SU-DHL-6 (cell line): Measurements from ENCODE around the gene CDK19.

Source experiments
- H2AFZ ChIP-seq: fragments of 200-600 bp; sonication (generic); 2 replicates; pipeline ENCODE4 v1.6.1; 2014; ENCODE audit warnings: low read depth, mild to moderate bottlenecking, moderate library complexity, mixed read lengths, antibody characterized with exemption, low read length; ENCODE audit not compliant: severe bottlenecking
- H3F3A ChIP-seq: fragments of 200-600 bp; shearing (Covaris generic); 2 replicates; pipeline ENCODE4 v1.6.0; 2016; ENCODE audit warnings: antibody characterized with exemption, mild to moderate bottlenecking; ENCODE audit not compliant: insufficient read depth
- H3K27ac ChIP-seq: fragments of 200-600 bp; sonication (generic); 2 replicates; pipeline ENCODE4 v1.5.1; 2016; ENCODE audit warnings: low read depth, mild to moderate bottlenecking, low read length, moderate library complexity, mixed read lengths
- H3K27me3 ChIP-seq: fragments of 200-600 bp; sonication (generic), shearing (Covaris generic); 2 replicates; pipeline ENCODE4 v1.6.0; 2014; ENCODE audit warnings: mild to moderate bottlenecking, low read length
- H3K36me3 ChIP-seq: fragments of 200-600 bp; sonication (generic); 2 replicates; pipeline ENCODE4 v1.6.1; 2014; ENCODE audit warnings: mild to moderate bottlenecking, low read length, mixed read lengths
- H3K4me2 ChIP-seq: fragments of 300-600, 200-600 bp; shearing (Covaris generic), sonication (generic); 2 replicates; pipeline ENCODE4 v1.6.0; 2014; ENCODE audit warnings: low read length, low read depth, mild to moderate bottlenecking; ENCODE audit not compliant: poor library complexity, severe bottlenecking
- H3K4me3 ChIP-seq: fragments of 200-600 bp; sonication (generic); 2 replicates; pipeline ENCODE4 v1.5.1; 2014; ENCODE audit warnings: antibody characterized with exemption, low read length, mild to moderate bottlenecking, mixed read lengths; ENCODE audit not compliant: insufficient read depth, poor library complexity, severe bottlenecking
- H3K79me2 ChIP-seq: fragments of 200-600 bp; sonication (generic); 2 replicates; pipeline ENCODE4 v1.6.1; 2014; ENCODE audit warnings: mild to moderate bottlenecking, low read length, moderate library complexity; ENCODE audit not compliant: insufficient read depth
- H3K9ac ChIP-seq: fragments of 200-600 bp; sonication (generic); 2 replicates; pipeline ENCODE4 v1.7.0; 2014; ENCODE audit warnings: mild to moderate bottlenecking, low read length
- H3K9me2 ChIP-seq: fragments of 200-600 bp; sonication (generic); replicated peaks from 2 replicates; pipeline ENCODE4 v1.6.1; 2014; ENCODE audit warnings: low read length; ENCODE audit not compliant: insufficient read depth
- H3K9me3 ChIP-seq: fragments of 200-600 bp; sonication (generic); 2 replicates; pipeline ENCODE4 v1.6.1; 2014; ENCODE audit warnings: low read length, mixed read lengths; ENCODE audit not compliant: insufficient read depth
- H4K20me1 ChIP-seq: fragments of 200-600 bp; sonication (generic); 2 replicates; pipeline ENCODE4 v1.6.1; 2014; ENCODE audit warnings: low read depth, mild to moderate bottlenecking, antibody characterized with exemption, low read length, moderate library complexity, mixed read lengths
- CTCF ChIP-seq: fragments of 200-600 bp; sonication (generic); IDR thresholded peaks from one replicate; pipeline ENCODE4 v1.5.1; 2017; ENCODE audit warnings: antibody characterized with exemption, mild to moderate bottlenecking, low read length, moderate library complexity; ENCODE audit not compliant: insufficient read depth, poor library complexity, severe bottlenecking
- EZH2phosphoT487 ChIP-seq: fragments of 200-600 bp; sonication (generic), shearing (Covaris generic); conservative IDR thresholded peaks from 2 replicates; pipeline ENCODE4 v1.6.1; 2018; ENCODE audit warnings: mild to moderate bottlenecking, antibody characterized with exemption, low read length, moderate library complexity, mixed read lengths

CDK19 gene

GRCh38 chr6:110658631-110659211 is 156.5 kb downstream of the CDK19 start:
- H3K9me2 ChIP-seq: no peaks in the 10 kb centered on the region
- no peak overlapping the region for H3K4me2 ChIP-seq
- H3K79me2 ChIP-seq: no peaks in the 10 kb centered on the region
- H2AFZ ChIP-seq: no peak overlapping the region
- H3K9ac ChIP-seq: no peak overlapping the region
- H3F3A ChIP-seq: no peaks in the 10 kb centered on the region
- no peak overlapping the region for H3K27ac ChIP-seq
- no peaks in the 10 kb centered on the region for H4K20me1 ChIP-seq
- H3K36me3 ChIP-seq: peaks cover 15% of the 10 kb centered on the region; the same call in 1 of the 2 replicates
- TF ChIP-seq CTCF (no peak), EZH2phosphoT487 (no peak)
- H3K27me3 ChIP-seq: no peaks in the 10 kb centered on the region
- H3K9me3 ChIP-seq: peaks cover 16% of the 10 kb centered on the region; the same call in 1 of the 2 replicates
- H3K4me3 ChIP-seq: no peak overlapping the region

- Histone ChIP-seq H3K9me3 (peaks cover 15% of the 10 kb centered on the region; the same call in 1 of the 2 replicates), H3K27ac (no peak overlapping the region), H3K4me2 (no peak overlapping the region), H3F3A (no peaks in the 10 kb centered on the region), H3K9me2 (no peaks in the 10 kb centered on the region), H3K36me3 (peaks cover 12% of the 10 kb centered on the region; the same call in 1 of the 2 replicates), H4K20me1 (no peaks in the 10 kb centered on the region; the same call in 1 of the 2 replicates), H3K27me3 (no peaks in the 10 kb centered on the region), H2AFZ (no peak overlapping the region), H3K9ac (no peak overlapping the region), H3K79me2 (no peaks in the 10 kb centered on the region), H3K4me3 (no peak overlapping the region)
- TF ChIP-seq CTCF (no peak), EZH2phosphoT487 (no peak)
These were observed 158.8 kb downstream of the CDK19 start for GRCh38 chr6:110656492-110656891.

GRCh38 chr6:110655821-110656220 is 159.4 kb downstream of the CDK19 start:
- Histone ChIP-seq H3K4me3 (no peak overlapping the region), H4K20me1 (no peaks in the 10 kb centered on the region; the same call in 1 of the 2 replicates), H3K27ac (no peak overlapping the region), H2AFZ (no peak overlapping the region), H3K9me3 (peaks cover 8% of the 10 kb centered on the region; the same call in 1 of the 2 replicates), H3K27me3 (no peaks in the 10 kb centered on the region), H3K36me3 (peaks cover 6% of the 10 kb centered on the region; the same call in 1 of the 2 replicates), H3K79me2 (no peaks in the 10 kb centered on the region), H3K9ac (no peak overlapping the region), H3K4me2 (no peak overlapping the region), H3K9me2 (no peaks in the 10 kb centered on the region), H3F3A (no peaks in the 10 kb centered on the region)
- no peak for TF ChIP-seq CTCF
